H9 (cell line): Measurements from ENCODE around the gene SMURF1. TPM values are rescaled to one million over a fixed set of nuclear protein-coding genes. Genes with fewer than 3 reads are reported as not detected.

Experiments
- DNase-seq: peaks from one replicate; pipeline ENCODE4 v3.0.0-alpha.2; 2017
- H2AFZ ChIP-seq: one replicate; pipeline ENCODE4 v1.6.1; 2013; ENCODE audit warnings: mild to moderate bottlenecking, low read length, control low read depth, moderate library complexity
- H2AK5ac ChIP-seq: 2 replicates; pipeline ENCODE4 v1.6.1; 2013; ENCODE audit warnings: low read length, control low read depth, mixed read lengths; ENCODE audit not compliant: insufficient read length
- H2BK120ac ChIP-seq: one replicate; pipeline ENCODE4 v1.6.1; 2013; ENCODE audit warnings: low read depth, mild to moderate bottlenecking, low read length, control low read depth, inconsistent platforms; ENCODE audit not compliant: poor library complexity, severe bottlenecking
- H2BK12ac ChIP-seq: 2 replicates; pipeline ENCODE4 v1.6.1; 2013; ENCODE audit warnings: low read length, control low read depth, mixed read lengths, low read depth; ENCODE audit not compliant: insufficient read length
- H2BK15ac ChIP-seq: 2 replicates; pipeline ENCODE4 v1.6.1; 2013; ENCODE audit warnings: low read depth, low read length, control low read depth
- H2BK20ac ChIP-seq: one replicate; pipeline ENCODE4 v1.6.1; 2013; ENCODE audit warnings: low read depth, mild to moderate bottlenecking, low read length, control low read depth, inconsistent platforms; ENCODE audit not compliant: poor library complexity, severe bottlenecking
- H2BK5ac ChIP-seq: 2 replicates; pipeline ENCODE4 v1.6.1; 2013; ENCODE audit warnings: low read length, control low read depth, mixed read lengths; ENCODE audit not compliant: insufficient read length
- H3K14ac ChIP-seq: 2 replicates; pipeline ENCODE4 v1.6.1; 2013; ENCODE audit warnings: low read length, control low read depth; ENCODE audit not compliant: insufficient read depth
- H3K18ac ChIP-seq: 2 replicates; pipeline ENCODE4 v1.6.1; 2013; ENCODE audit warnings: low read depth, mild to moderate bottlenecking, mixed read lengths, low read length, control low read depth; ENCODE audit not compliant: insufficient read length
- H3K23ac ChIP-seq: 2 replicates; pipeline ENCODE4 v1.6.1; 2013; ENCODE audit warnings: low read length, control low read depth, mixed read lengths, low read depth; ENCODE audit not compliant: insufficient read length
- H3K23me2 ChIP-seq: 2 replicates; pipeline ENCODE4 v1.6.1; 2013; ENCODE audit warnings: low read depth, mild to moderate bottlenecking, mixed read lengths, low read length, control low read depth; ENCODE audit not compliant: insufficient read length, poor library complexity, severe bottlenecking
- H3K27ac ChIP-seq: 2 replicates; pipeline ENCODE4 v1.5.1; 2013; ENCODE audit warnings: low read length, control low read depth, mixed read lengths, low read depth; ENCODE audit not compliant: insufficient read length
- H3K27me3 ChIP-seq: 2 replicates; pipeline ENCODE4 v1.6.1; 2013; ENCODE audit warnings: low read length, control low read depth, inconsistent platforms; ENCODE audit not compliant: insufficient read depth
- H3K4ac ChIP-seq: 2 replicates; pipeline ENCODE4 v1.6.1; 2013; ENCODE audit warnings: low read depth, mild to moderate bottlenecking, control low read depth, inconsistent platforms, low read length, moderate library complexity
- H3K4me1 ChIP-seq: 2 replicates; pipeline ENCODE4 v1.6.1; 2013; ENCODE audit warnings: low read length, control low read depth, inconsistent platforms; ENCODE audit not compliant: insufficient read depth
- H3K4me2 ChIP-seq: 2 replicates; pipeline ENCODE4 v1.6.1; 2013; ENCODE audit warnings: low read length, control low read depth, mixed read lengths; ENCODE audit not compliant: insufficient read length, insufficient read depth
- H3K56ac ChIP-seq: 2 replicates; pipeline ENCODE4 v1.6.1; 2013; ENCODE audit warnings: low read depth, mild to moderate bottlenecking, mixed read lengths, low read length, control low read depth; ENCODE audit not compliant: insufficient read length
- H3K79me1 ChIP-seq: 2 replicates; pipeline ENCODE4 v1.6.1; 2013; ENCODE audit warnings: low read depth, mild to moderate bottlenecking, moderate library complexity, low read length, control low read depth, inconsistent platforms; ENCODE audit not compliant: insufficient read depth, poor library complexity, severe bottlenecking
- H3K79me2 ChIP-seq: 2 replicates; pipeline ENCODE4 v1.6.1; 2013; ENCODE audit warnings: low read length, control low read depth, inconsistent platforms; ENCODE audit not compliant: insufficient read depth
- H3K9ac ChIP-seq: 2 replicates; pipeline ENCODE4 v1.6.1; 2013; ENCODE audit warnings: low read length, control low read depth, mixed read lengths; ENCODE audit not compliant: insufficient read length; ENCODE audit errors: extremely low read depth
- H3K9me3 ChIP-seq: one replicate; pipeline ENCODE4 v1.6.1; 2013; ENCODE audit warnings: low read depth, low read length, inconsistent platforms; ENCODE audit not compliant: control insufficient read depth
- H3T11ph ChIP-seq: one replicate; pipeline ENCODE4 v1.6.1; 2013; ENCODE audit warnings: mild to moderate bottlenecking, low read length, control low read depth, inconsistent platforms
- H4K20me1 ChIP-seq: one replicate; pipeline ENCODE4 v1.6.1; 2013; ENCODE audit not compliant: control insufficient read depth, insufficient read length, insufficient read depth
- H4K5ac ChIP-seq: 2 replicates; pipeline ENCODE4 v1.6.1; 2013; ENCODE audit warnings: low read depth, mild to moderate bottlenecking, mixed read lengths, low read length, control low read depth; ENCODE audit not compliant: insufficient read length
- H4K8ac ChIP-seq: replicated peaks from 2 replicates; pipeline ENCODE4 v1.6.1; 2013; ENCODE audit warnings: low read length, control low read depth, mixed read lengths, low read depth; ENCODE audit not compliant: insufficient read length
- H4K91ac ChIP-seq: 2 replicates; pipeline ENCODE4 v1.6.1; 2013; ENCODE audit warnings: low read depth, mild to moderate bottlenecking, moderate library complexity, mixed read lengths, low read length, control low read depth; ENCODE audit not compliant: insufficient read length
- H3K27ac Mint-ChIP-seq, 3 experiments: 2 replicates in 2 of 3; 3 replicates in 1 of 3; pipeline ENCODE4 v1.8.0; 2020 to 2021; ENCODE audit warnings: mixed read lengths in 3 of 3, mild to moderate bottlenecking in 1 of 3, moderate library complexity in 1 of 3
- H3K27me3 Mint-ChIP-seq: 2 replicates; pipeline ENCODE4 v1.8.0; 2021; ENCODE audit warnings: low read depth, mild to moderate bottlenecking, moderate library complexity, mixed read lengths
- H3K36me3 Mint-ChIP-seq, 3 experiments: 2 replicates in 2 of 3; 3 replicates in 1 of 3; pipeline ENCODE4 v1.8.0; 2020 to 2021; ENCODE audit warnings: low read depth in 3 of 3, mixed read lengths in 3 of 3; ENCODE audit not compliant: insufficient read depth in 1 of 3
- H3K4me1 Mint-ChIP-seq, 2 experiments: 2 replicates each; pipeline ENCODE4 v1.8.0; 2020; ENCODE audit warnings: mixed read lengths in 2 of 2
- H3K4me3 Mint-ChIP-seq, 2 experiments: 2 replicates in 1 of 2; 3 replicates in 1 of 2; pipeline ENCODE4 v1.8.0; 2020 to 2021; ENCODE audit warnings: mild to moderate bottlenecking in 2 of 2, mixed read lengths in 2 of 2, moderate library complexity in 1 of 2
- H3K9me3 Mint-ChIP-seq, 2 experiments: 2 replicates in 1 of 2; 3 replicates in 1 of 2; pipeline ENCODE4 v1.8.0; 2020; ENCODE audit warnings: mild to moderate bottlenecking in 2 of 2, mixed read lengths in 2 of 2, moderate library complexity in 1 of 2
- CTCF ChIP-seq: fragments of 200-600 bp; sonication (generic); conservative IDR thresholded peaks from 3 replicates; pipeline ENCODE4 v1.8.0; 2021; ENCODE audit warnings: antibody characterized with exemption, mild to moderate bottlenecking
- WGBS: extraction: QIAGEN DNeasy Blood & Tissue Kit; methylation state at CpG from one replicate; pipeline ENCODE4 v1.1.7; 2013; ENCODE audit warnings: missing lambda C conversion rate, low lambda C conversion rate, mixed read lengths; ENCODE audit not compliant: insufficient read length; ENCODE audit errors: extremely low coverage; 5-methylcytosine and 5-hydroxymethylcytosine counted together
- total RNA-seq: library from RNA; stranded (reverse); gene quantifications from 2 replicates; pipeline ENCODE4 v1.2.1, GENCODE V29; 2021

SMURF1 gene
- total RNA-seq, 1 experiment from 2014 or later: 29.4 TPM

GRCh38 chr7:98992076-98992475, 151.8 kb downstream of the SMURF1 start:
- H3K27ac Mint-ChIP-seq: no peak overlapping the region; a peak in 1 of 7 replicates
- Histone ChIP-seq H3K4me2 (no peak overlapping the region), H3K4me1 (no peaks in the 10 kb centered on the region), H3K23ac (no peak overlapping the region), H4K20me1 (no peaks in the 10 kb centered on the region), H3K23me2 (no peaks in the 10 kb centered on the region), H3K18ac (no peak overlapping the region), H3K56ac (no peak overlapping the region), H4K5ac (no peak overlapping the region), H4K8ac (no peak overlapping the region), H3K9me3 (no peaks in the 10 kb centered on the region), H3K4ac (no peak overlapping the region), H2BK15ac (no peak overlapping the region), H2AFZ (no peak overlapping the region), H3K14ac (no peak overlapping the region), H2BK12ac (no peak overlapping the region), H4K91ac (no peak overlapping the region), H2BK20ac (no peak overlapping the region), H3K27me3 (no peaks in the 10 kb centered on the region), H3K27ac (no peak overlapping the region), H3K79me2 (no peaks in the 10 kb centered on the region), H2BK120ac (no peak overlapping the region), H3T11ph (no peak overlapping the region), H2AK5ac (no peak overlapping the region), H3K79me1 (no peaks in the 10 kb centered on the region), H3K9ac (no peak overlapping the region), H2BK5ac (no peak overlapping the region)
- H3K27me3 Mint-ChIP-seq: no peaks in the 10 kb centered on the region; the same call in 1 of the 2 replicates
- no peak for DNase-seq
- H3K4me3 Mint-ChIP-seq: no peak overlapping the region
- WGBS: no CpG with 5 or more reads among the region's 16 CpGs
- no peak for TF ChIP-seq CTCF
- peaks cover 45 to 90% (median 83%) of the 10 kb centered on the region in 3 experiments for H3K36me3 Mint-ChIP-seq
- H3K9me3 Mint-ChIP-seq: no peaks in the 10 kb centered on the region
- H3K4me1 Mint-ChIP-seq: no peaks in the 10 kb centered on the region
